T47D (cell line): ENCODE measurements around the gene SRM.
"Not testable (repeated sequence)": the region's sequence is repeated elsewhere in the genome, so short reads cannot be mapped to it uniquely, and the experiment has no call there.

Experiments used
- DNase-seq, 2 experiments: peaks; one replicate each; pipeline versions ENCODE4 v3.0.0 to v3.0.0-alpha.2; 2011 to 2012; ENCODE audit warnings: low read depth in 1 of 2, low spot score in 1 of 2
- JUND ChIP-seq: IDR thresholded peaks from 2 replicates; pipeline ENCODE4 v1.6.1; 2012; ENCODE audit warnings: low read depth
- in situ Hi-C: cut with HindIII; loops from 2 replicates; pipeline ENCODE4 v1.10.0; 2016; ENCODE audit warnings: low sequenced_read_pairs, low pct_unique_long_range_greater_than_20kb

The SRM gene

GRCh38 chr1:11072216-11072917, 12.5 kb upstream of the SRM start:
- no peak for TF ChIP-seq JUND
- peak in 1 of 2 experiments; percentile 34 for DNase-seq
- in situ Hi-C loops, result no loop called here

GRCh38 chr1:11071463-11072215, 11.8 kb upstream of the SRM start:
- DNase-seq, result peak in 1 of 2 experiments; percentile 27
- in situ Hi-C loops, result no loop called here
- TF ChIP-seq JUND, result no peak

- DNase-seq, result no peak
- no peak for TF ChIP-seq JUND
- in situ Hi-C loops, result no loop called here
These were observed 11.1 kb upstream of the SRM start for GRCh38 chr1:11070876-11071275.

- in situ Hi-C loops, result no loop called here
- DNase-seq, result no peak
- TF ChIP-seq JUND, result no peak
These were observed 9.0 kb upstream of the SRM start for GRCh38 chr1:11068600-11069473.

GRCh38 chr1:11067716-11068599, 8.1 kb upstream of the SRM start:
- DNase-seq, result no peak
- in situ Hi-C loops, result no loop called here
- TF ChIP-seq JUND, result no peak

- no peak for DNase-seq
- in situ Hi-C loops, result no loop called here
- no peak for TF ChIP-seq JUND
These were observed 6.0 kb upstream of the SRM start for GRCh38 chr1:11065796-11066195.

- DNase-seq, result no peak
- in situ Hi-C loops, result no loop called here
- TF ChIP-seq JUND, result no peak
These were observed 5.1 kb upstream of the SRM start for GRCh38 chr1:11064942-11065341.

- peak in 1 of 2 experiments; percentile 60 for DNase-seq
- in situ Hi-C loops, result not testable (repeated sequence)
These were observed 4.2 kb upstream of the SRM start for GRCh38 chr1:11063937-11064537.

- no peak for TF ChIP-seq JUND
- in situ Hi-C loops, result no loop called here
- no peak for DNase-seq
These were observed 3.2 kb upstream of the SRM start for GRCh38 chr1:11062965-11063401.

GRCh38 chr1:11061652-11062365, 2.0 kb upstream of the SRM start:
- in situ Hi-C loops, result no loop called here
- TF ChIP-seq JUND, result no peak
- peak in 1 of 2 experiments; percentile 32 for DNase-seq

GRCh38 chr1:11059155-11059967, 457 bp downstream of the SRM start:
- TF ChIP-seq JUND, result no peak
- no peak for DNase-seq
- in situ Hi-C loops, result no loop called here
